Measurements from ENCODE around the gene CFLAR.

DNA sequence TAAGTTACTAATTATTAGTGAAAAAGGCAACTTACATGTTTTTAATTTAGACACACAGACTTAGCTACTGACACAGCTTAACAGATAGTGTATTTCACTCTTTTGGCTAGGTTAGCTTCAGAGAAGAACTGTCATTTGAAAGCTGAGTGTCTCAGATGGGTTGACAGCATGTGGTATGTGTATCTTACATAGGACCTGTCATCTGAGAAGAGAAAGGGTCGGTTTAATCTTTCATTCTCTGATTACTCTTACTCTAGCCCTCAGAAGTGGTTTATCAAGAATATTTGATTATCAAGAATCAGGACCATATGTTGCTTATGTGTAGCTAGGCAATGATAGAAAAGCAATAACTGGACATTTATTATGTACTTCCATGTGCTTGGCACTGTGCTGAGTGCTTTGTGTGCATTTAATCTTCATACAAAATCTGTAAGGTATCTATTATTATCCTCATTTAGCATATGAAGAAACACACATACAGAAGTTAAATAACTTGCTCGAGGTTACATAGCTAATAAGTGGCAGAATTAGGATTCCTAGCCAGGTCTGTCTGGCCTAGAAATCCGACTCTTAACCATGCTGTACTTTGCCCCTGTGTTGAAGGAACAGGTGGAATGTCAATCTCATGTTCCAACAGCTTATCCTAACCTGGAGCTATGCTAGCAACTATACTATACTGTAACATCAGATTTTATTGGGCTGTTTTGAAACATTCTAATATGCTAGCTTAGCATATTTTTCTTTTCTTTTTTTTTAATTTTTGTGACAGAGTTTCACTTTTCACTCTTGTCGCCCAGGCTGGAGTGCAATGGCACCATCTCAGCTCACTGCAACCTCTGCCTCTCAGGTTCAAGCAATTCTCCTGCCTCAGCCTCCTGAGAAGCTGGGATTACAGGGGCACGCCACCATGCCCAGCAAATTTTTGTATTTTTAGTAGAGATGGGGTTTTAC is 28.4 kb downstream of the CFLAR start:
- no peak for TF ChIP-seq JUN (IDR thresholded peaks at IDR 0.05; ENCODE audit: borderline replicate concordance, low read depth, low read length)
- no peak for TF ChIP-seq JUN (CRISPR knock-in tag; IDR thresholded peaks at IDR 0.05; ENCODE audit: borderline replicate concordance)
- no peak for TF ChIP-seq RB1 (IDR thresholded peaks at IDR 0.05; ENCODE audit: low read depth)
- TF ChIP-seq, protein P1, sequence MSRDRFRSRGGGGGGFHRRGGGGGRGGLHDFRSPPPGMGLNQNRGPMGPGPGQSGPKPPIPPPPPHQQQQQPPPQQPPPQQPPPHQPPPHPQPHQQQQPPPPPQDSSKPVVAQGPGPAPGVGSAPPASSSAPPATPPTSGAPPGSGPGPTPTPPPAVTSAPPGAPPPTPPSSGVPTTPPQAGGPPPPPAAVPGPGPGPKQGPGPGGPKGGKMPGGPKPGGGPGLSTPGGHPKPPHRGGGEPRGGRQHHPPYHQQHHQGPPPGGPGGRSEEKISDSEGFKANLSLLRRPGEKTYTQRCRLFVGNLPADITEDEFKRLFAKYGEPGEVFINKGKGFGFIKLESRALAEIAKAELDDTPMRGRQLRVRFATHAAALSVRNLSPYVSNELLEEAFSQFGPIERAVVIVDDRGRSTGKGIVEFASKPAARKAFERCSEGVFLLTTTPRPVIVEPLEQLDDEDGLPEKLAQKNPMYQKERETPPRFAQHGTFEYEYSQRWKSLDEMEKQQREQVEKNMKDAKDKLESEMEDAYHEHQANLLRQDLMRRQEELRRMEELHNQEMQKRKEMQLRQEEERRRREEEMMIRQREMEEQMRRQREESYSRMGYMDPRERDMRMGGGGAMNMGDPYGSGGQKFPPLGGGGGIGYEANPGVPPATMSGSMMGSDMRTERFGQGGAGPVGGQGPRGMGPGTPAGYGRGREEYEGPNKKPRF (IDR thresholded peaks at IDR 0.05; ENCODE audit: low read depth, low read length): no peak
- no peak for TF ChIP-seq ZBED1 (IDR thresholded peaks at IDR 0.05)
- TF ChIP-seq HDAC6 (IDR thresholded peaks at IDR 0.05; ENCODE audit: low read depth, low read length): no peak
- TF ChIP-seq CHD2 (IDR thresholded peaks at IDR 0.05; ENCODE audit: low read depth, low read length): no peak
- TF ChIP-seq ARNT (IDR thresholded peaks at IDR 0.05): no peak
- TF ChIP-seq TBP (optimal IDR thresholded peaks at IDR 0.05; ENCODE audit: low read depth, low read length): no peak
- no peak for TF ChIP-seq MAFK (IDR thresholded peaks at IDR 0.05; ENCODE audit: low read length)
- no peak for TF ChIP-seq KDM1A (IDR thresholded peaks at IDR 0.05)
- no peak for TF ChIP-seq TSC22D4 (tag; IDR thresholded peaks at IDR 0.05)
- no peak for TF ChIP-seq MTA2 (IDR thresholded peaks at IDR 0.05; ENCODE audit: low read depth)

All from K562 (cell line).